Stomach (tissue), 9 donors: ENCODE results near the gene OPCML. TPM values are rescaled to one million over a fixed set of nuclear protein-coding genes. Genes with fewer than 3 reads are reported as not detected.

ENCODE experiments used
- DNase-seq, 2 donors: peaks; one replicate each; pipeline versions ENCODE4 v3.0.0 to v3.0.0-alpha.2; 2013 to 2019
- H3K27ac ChIP-seq, 5 donors: fragments of 200-600 bp in 4 of 5; sonication (generic) in 4 of 5; one replicate each; pipeline ENCODE4 v1.5.1; 2013 to 2019; ENCODE audit warnings: mild to moderate bottlenecking in 1 of 5, moderate library complexity in 1 of 5
- H3K27me3 ChIP-seq, 3 donors: fragments of 200-600 bp; sonication (generic); one replicate each; pipeline ENCODE4 v1.5.1; 2017 to 2019; ENCODE audit warnings: mixed run types in 1 of 3
- H3K36me3 ChIP-seq, 4 donors: fragments of 200-600 bp; sonication (generic); 1 replicate in 3 of 4; 2 replicates in 1 of 4; pipeline ENCODE4 v1.5.1; 2016 to 2019
- H3K4me1 ChIP-seq, 4 donors: fragments of 200-600 bp; sonication (generic); one replicate each; pipeline ENCODE4 v1.5.1; 2016 to 2019
- H3K4me3 ChIP-seq, 4 donors: fragments of 200-600 bp; sonication (generic) in 3 of 4; one replicate each; pipeline ENCODE4 v1.5.1; 2016 to 2019; ENCODE audit warnings: mild to moderate bottlenecking in 1 of 4
- H3K9me3 ChIP-seq, 4 donors: fragments of 200-600 bp; sonication (generic); one replicate each; pipeline ENCODE4 v1.5.1; 2016 to 2019
- CTCF ChIP-seq, 7 experiments: fragments of 450-650 bp in 4 of 7; fragments of 200-600 bp in 3 of 7; sonication (generic) in 3 of 7; IDR thresholded peaks; one replicate each; pipeline ENCODE4 v1.5.1; 2016 to 2019; ENCODE audit warnings: antibody characterized with exemption in 7 of 7, control low read depth in 2 of 7, mild to moderate bottlenecking in 1 of 7
- EP300 ChIP-seq: sonication (generic); formaldehyde crosslinking; IDR thresholded peaks from one replicate; pipeline ENCODE4 v1.6.1; 2017; ENCODE audit warnings: antibody characterized with exemption
- POLR2A ChIP-seq, 4 donors: fragments of 450-650 bp; IDR thresholded peaks; one replicate each; pipeline ENCODE4 v1.6.1; 2016; ENCODE audit warnings: antibody characterized with exemption in 4 of 4, control low read depth in 2 of 4, mild to moderate bottlenecking in 1 of 4, moderate library complexity in 1 of 4
- POLR2AphosphoS5 ChIP-seq, 3 donors: sonication (generic); formaldehyde crosslinking; IDR thresholded peaks; one replicate each; pipeline ENCODE4 v1.6.1; 2016; ENCODE audit warnings: antibody characterized with exemption in 3 of 3
- WGBS, 5 donors: extraction: QIAGEN DNeasy Blood & Tissue Kit in 3 of 5; methylation state at CpG; one replicate each; pipeline versions ENCODE4 v1.1.5 to v1.1.7; 2013 to 2018; 5-methylcytosine and 5-hydroxymethylcytosine counted together
- intact Hi-C: fragments of 100-400 bp; cut with DNase I; formaldehyde crosslinking; loops from one replicate; pipeline ENCODE4 v1.15.1; 2023; ENCODE audit warnings: low total_unique reads
- polyA plus RNA-seq, 3 donors: library from polyadenylated mRNA; stranded (reverse); fragments of 200-250 nt; gene quantifications; one replicate each; pipeline ENCODE4 v1.2.3, GENCODE V29; 2013
- total RNA-seq, 5 donors: library from RNA; depleted of rRNA; stranded (reverse); fragments of >200 nt; gene quantifications; one replicate each; pipeline versions ENCODE4 v1.1.0 to v1.2.3, GENCODE V29; 2014 to 2016
- donor health status: healthy with polysubstance abuse.
- donor health status: Bipolar disorder and iron deficiency.
- donor health status: healthy.

OPCML gene
- total and polyA plus RNA-seq, 8 donors = 0.03 to 0.92 (median 0.55) TPM; not detected in 3

GRCh38 chr11:132909021-132909606, 623.2 kb downstream of the OPCML start:
- H3K27ac ChIP-seq = no peak overlapping the region
- WGBS, 5 donors = 88 to 92% (median 90%) methylated on average over 7 to 8 of the region's 8 CpGs
- no peak overlapping the region for H3K4me3 ChIP-seq
- no peaks in the 10 kb centered on the region for H3K36me3 ChIP-seq
- DNase-seq = no peak
- intact Hi-C loops = no loop called here
- H3K27me3 ChIP-seq = peaks cover 0 to 5% (median 0%) of the 10 kb centered on the region in 3 donors
- no peaks in the 10 kb centered on the region for H3K9me3 ChIP-seq
- no peaks in the 10 kb centered on the region for H3K4me1 ChIP-seq
- TF ChIP-seq CTCF (IDR thresholded peaks at IDR 0.05) = no peak
- TF ChIP-seq POLR2AphosphoS5 (IDR thresholded peaks at IDR 0.05) = no peak
- TF ChIP-seq EP300 = no peak
- no peak for TF ChIP-seq POLR2A (IDR thresholded peaks at IDR 0.05)

- no peak for DNase-seq
Observed at GRCh38 chr11:132908414-132908810, 623.9 kb downstream of the OPCML start.

GRCh38 chr11:132907651-132908413, 624.5 kb downstream of the OPCML start:
- 73 to 91% (median 87%) methylated on average over 8 of the region's 8 CpGs for WGBS, 5 donors
- DNase-seq = no peak
- H3K4me3 ChIP-seq = no peak overlapping the region
- H3K27me3 ChIP-seq = peaks cover 0 to 5% (median 0%) of the 10 kb centered on the region in 3 donors
- intact Hi-C loops = no loop called here
- no peak overlapping the region for H3K27ac ChIP-seq
- no peaks in the 10 kb centered on the region for H3K9me3 ChIP-seq
- TF ChIP-seq CTCF (IDR thresholded peaks at IDR 0.05) (no peak), POLR2A (IDR thresholded peaks at IDR 0.05) (no peak), EP300 (no peak)
- no peaks in the 10 kb centered on the region for H3K4me1 ChIP-seq
- no peaks in the 10 kb centered on the region for H3K36me3 ChIP-seq

More at GRCh38 chr11:132908414-132908810, 623.9 kb downstream of the OPCML start:
- intact Hi-C loops = no loop called here
- no peak overlapping the region for H3K4me3 ChIP-seq
- no peaks in the 10 kb centered on the region for H3K36me3 ChIP-seq
- H3K27me3 ChIP-seq = peaks cover 0 to 5% (median 0%) of the 10 kb centered on the region in 3 donors
- no peaks in the 10 kb centered on the region for H3K4me1 ChIP-seq
- 78 to 89% (median 83%) methylated on average over 4 of the region's 4 CpGs for WGBS, 5 donors
- TF ChIP-seq POLR2AphosphoS5 (IDR thresholded peaks at IDR 0.05) (no peak), POLR2A (IDR thresholded peaks at IDR 0.05) (no peak), CTCF (IDR thresholded peaks at IDR 0.05) (no peak), EP300 (no peak)
- no peak overlapping the region for H3K27ac ChIP-seq
- no peaks in the 10 kb centered on the region for H3K9me3 ChIP-seq

GRCh38 chr11:132904607-132905006, 627.7 kb downstream of the OPCML start:
- no peak overlapping the region for H3K27ac ChIP-seq
- no peak for DNase-seq
- H3K27me3 ChIP-seq = no peaks in the 10 kb centered on the region
- no peaks in the 10 kb centered on the region for H3K36me3 ChIP-seq
- 54 to 66% (median 62%) methylated on average over 5 of the region's 5 CpGs for WGBS, 5 donors
- intact Hi-C loops = no loop called here
- TF ChIP-seq CTCF (IDR thresholded peaks at IDR 0.05) = no peak
- TF ChIP-seq EP300 = no peak
- no peak for TF ChIP-seq POLR2AphosphoS5 (IDR thresholded peaks at IDR 0.05)
- TF ChIP-seq POLR2A (IDR thresholded peaks at IDR 0.05) = no peak
- no peaks in the 10 kb centered on the region for H3K9me3 ChIP-seq
- H3K4me3 ChIP-seq = no peak overlapping the region
- H3K4me1 ChIP-seq = no peaks in the 10 kb centered on the region
